H1 (cell line): ENCODE data around the gene C2orf76. TPM values are rescaled to one million over a fixed set of nuclear protein-coding genes. Genes with fewer than 3 reads are reported as not detected.

Source experiments
- CTCF ChIA-PET: fragments of 300-600 bp; sonication (Branson Sonifier 250); formaldehyde crosslinking; loops from one replicate; lab custom pipeline; 2021; ENCODE audit not compliant: partially characterized antibody; lab: Charles Lee
- POLR2A ChIA-PET: fragments of 300-600 bp; sonication (Branson Sonifier 250); formaldehyde crosslinking; loops from one replicate; lab custom pipeline; 2021; ENCODE audit warnings: inconsistent platforms; ENCODE audit not compliant: partially characterized antibody; lab: Charles Lee
- DNase-seq, 2 experiments: peaks; one replicate each; pipeline versions ENCODE4 v3.0.0 to v3.0.0-alpha.2; 2010 to 2022; ENCODE audit warnings: low spot score in 2 of 2, low read depth in 1 of 2, mixed read lengths in 1 of 2
- FAIRE-seq: peaks from 2 replicates; lab custom pipeline; 2011; peaks lifted over from hg19 to GRCh38; lab: Jason Lieb, UNC
- H2AFZ ChIP-seq: 2 replicates; pipeline ENCODE4 v1.8.1; 2012; ENCODE audit warnings: low read length, inconsistent platforms
- H2AK5ac ChIP-seq: 2 replicates; pipeline ENCODE4 v1.6.1; 2013; ENCODE audit warnings: low read depth, low read length
- H2BK120ac ChIP-seq: replicated peaks from 2 replicates; pipeline ENCODE3; 2013; ENCODE audit warnings: low read depth, low read length, inconsistent platforms
- H2BK12ac ChIP-seq: 2 replicates; pipeline ENCODE4 v1.6.1; 2013; ENCODE audit warnings: low read depth, low read length
- H2BK15ac ChIP-seq: 2 replicates; pipeline ENCODE4 v1.6.1; 2013; ENCODE audit warnings: low read length
- H2BK20ac ChIP-seq: 2 replicates; pipeline ENCODE4 v1.6.1; 2013; ENCODE audit warnings: low read length
- H2BK5ac ChIP-seq: 2 replicates; pipeline ENCODE4 v1.6.1; 2013; ENCODE audit warnings: low read depth, low read length
- H3K14ac ChIP-seq: 2 replicates; pipeline ENCODE4 v1.6.1; 2013; ENCODE audit warnings: inconsistent platforms; ENCODE audit not compliant: insufficient read length
- H3K18ac ChIP-seq: 2 replicates; pipeline ENCODE4 v1.6.1; 2013; ENCODE audit warnings: low read length; ENCODE audit errors: extremely low read depth
- H3K23ac ChIP-seq: 2 replicates; pipeline ENCODE4 v1.6.1; 2013; ENCODE audit warnings: inconsistent platforms; ENCODE audit not compliant: insufficient read length
- H3K23me2 ChIP-seq: 2 replicates; pipeline ENCODE4 v1.6.1; 2013; ENCODE audit warnings: low read depth, low read length
- H3K27ac ChIP-seq: 2 replicates; pipeline ENCODE4 v1.6.1; 2011; ENCODE audit warnings: low read depth, low read length, inconsistent platforms
- H3K27me3 ChIP-seq, 4 experiments: replicated peaks in 1 of 4; 1 replicate in 1 of 4; 2 replicates in 3 of 4; pipeline versions ENCODE4 v1.6.1 to v1.8.1; 2011 to 2013; ENCODE audit warnings: low read length in 3 of 4, mild to moderate bottlenecking in 3 of 4, inconsistent platforms in 2 of 4, mixed read lengths in 2 of 4, moderate library complexity in 1 of 4; ENCODE audit not compliant: control insufficient read depth in 3 of 4, insufficient read depth in 3 of 4; ENCODE audit errors: extremely low read depth in 1 of 4
- H3K36me3 ChIP-seq, 4 experiments: 2 replicates each; pipeline versions ENCODE4 v1.6.1 to v1.8.1; 2011 to 2013; ENCODE audit warnings: mild to moderate bottlenecking in 4 of 4, low read length in 3 of 4, moderate library complexity in 2 of 4, control low read depth in 1 of 4, inconsistent platforms in 1 of 4; ENCODE audit not compliant: insufficient read depth in 4 of 4, control insufficient read depth in 2 of 4
- H3K4ac ChIP-seq: replicated peaks from 2 replicates; pipeline ENCODE3; 2013; ENCODE audit warnings: low read length, low read depth, mixed read lengths, inconsistent platforms; ENCODE audit not compliant: insufficient read length
- H3K4me1 ChIP-seq, 4 experiments: replicated peaks in 1 of 4; 1 replicate in 1 of 4; 2 replicates in 3 of 4; pipeline versions ENCODE4 v1.6.1 to v1.8.1; 2011 to 2013; ENCODE audit warnings: low read length in 3 of 4, inconsistent platforms in 2 of 4, mixed read lengths in 1 of 4; ENCODE audit not compliant: insufficient read depth in 4 of 4, control insufficient read depth in 3 of 4
- H3K4me2 ChIP-seq, 2 experiments: 2 replicates each; pipeline versions ENCODE4 v1.6.1 to v1.8.1; 2011 to 2013; ENCODE audit warnings: low read depth in 2 of 2, low read length in 2 of 2, control low read depth in 1 of 2, inconsistent platforms in 1 of 2, mild to moderate bottlenecking in 1 of 2; ENCODE audit not compliant: insufficient read depth in 1 of 2
- H3K4me3 ChIP-seq, 4 experiments: fragments of 200-600, 300-600 bp in 1 of 4; sonication (generic), shearing (Covaris generic), sonication (Bioruptor Twin) in 1 of 4; 2 replicates each; pipeline versions ENCODE4 v1.5.1 to v1.8.1; 2011 to 2016; ENCODE audit warnings: low read length in 4 of 4, low read depth in 3 of 4, control low read depth in 2 of 4, inconsistent platforms in 2 of 4, mild to moderate bottlenecking in 2 of 4, mixed read lengths in 1 of 4, moderate library complexity in 1 of 4; ENCODE audit not compliant: insufficient read depth in 2 of 4; ENCODE audit errors: extremely low read depth in 1 of 4
- H3K56ac ChIP-seq: replicated peaks from 2 replicates; pipeline ENCODE3; 2013; ENCODE audit warnings: low read depth, mild to moderate bottlenecking, mixed read lengths, low read length, inconsistent platforms; ENCODE audit not compliant: insufficient read length
- H3K79me1 ChIP-seq: 2 replicates; pipeline ENCODE4 v1.6.1; 2013; ENCODE audit warnings: low read depth, low read length, control low read depth
- H3K79me2 ChIP-seq, 2 experiments: 2 replicates each; pipeline versions ENCODE4 v1.6.1 to v1.8.1; 2012 to 2013; ENCODE audit warnings: low read length in 2 of 2, mild to moderate bottlenecking in 2 of 2, inconsistent platforms in 1 of 2; ENCODE audit not compliant: insufficient read depth in 2 of 2, control insufficient read depth in 1 of 2
- H3K9ac ChIP-seq, 4 experiments: replicated peaks in 1 of 4; 1 replicate in 1 of 4; 2 replicates in 3 of 4; pipeline versions ENCODE4 v1.6.1 to v1.8.1; 2011 to 2013; ENCODE audit warnings: low read depth in 3 of 4, low read length in 3 of 4, control low read depth in 2 of 4, mild to moderate bottlenecking in 2 of 4, moderate library complexity in 2 of 4, inconsistent platforms in 1 of 4; ENCODE audit errors: extremely low read depth in 1 of 4
- H3K9me3 ChIP-seq, 2 experiments: 2 replicates each; pipeline versions ENCODE4 v1.6.1 to v1.8.1; 2012 to 2013; ENCODE audit warnings: mild to moderate bottlenecking in 2 of 2, moderate library complexity in 2 of 2, control low read depth in 1 of 2, inconsistent platforms in 1 of 2, low read depth in 1 of 2, low read length in 1 of 2, mixed read lengths in 1 of 2; ENCODE audit not compliant: insufficient read depth in 2 of 2
- H4K20me1 ChIP-seq, 2 experiments: replicated peaks in 1 of 2; 2 replicates each; pipeline versions ENCODE3 to v1.8.1; 2011 to 2013; ENCODE audit warnings: inconsistent platforms in 2 of 2, low read length in 2 of 2, mild to moderate bottlenecking in 1 of 2; ENCODE audit not compliant: insufficient read depth in 2 of 2, control insufficient read depth in 1 of 2
- H4K5ac ChIP-seq: 2 replicates; pipeline ENCODE4 v1.6.1; 2013; ENCODE audit warnings: low read length, low read depth, mixed read lengths, inconsistent platforms; ENCODE audit not compliant: insufficient read length
- H4K8ac ChIP-seq: 2 replicates; pipeline ENCODE4 v1.8.0; 2013; ENCODE audit warnings: mild to moderate bottlenecking, moderate library complexity, low read length, inconsistent platforms; ENCODE audit not compliant: insufficient read depth; ENCODE audit errors: extremely low read depth
- H4K91ac ChIP-seq: replicated peaks from 2 replicates; pipeline ENCODE3; 2013; ENCODE audit warnings: low read length, mixed read lengths, inconsistent platforms; ENCODE audit not compliant: insufficient read length
- ATF3 ChIP-seq: IDR thresholded peaks from 2 replicates; pipeline ENCODE4 v1.6.1; 2011; ENCODE audit warnings: low read depth, mild to moderate bottlenecking, low read length; ENCODE audit not compliant: insufficient read depth
- POLR2AphosphoS5 ChIP-seq: IDR thresholded peaks from 2 replicates; pipeline ENCODE4 v1.6.1; 2011; ENCODE audit warnings: low read depth, low read length
- WGBS, 2 experiments: shearing (Covaris generic) in 1 of 2; methylation state at CpG; one replicate each; pipeline versions ENCODE4 v1.1.6 to v1.1.7; 2013 to 2015; ENCODE audit warnings: low lambda C conversion rate in 2 of 2, mixed read lengths in 2 of 2, inconsistent platforms in 1 of 2, low coverage in 1 of 2, missing lambda C conversion rate in 1 of 2; ENCODE audit not compliant: insufficient replicate concordance in 2 of 2, insufficient coverage in 1 of 2, insufficient read length in 1 of 2; ENCODE audit errors: extremely low coverage in 1 of 2, missing lambda C conversion rate in 1 of 2; 5-methylcytosine and 5-hydroxymethylcytosine counted together
- polyA plus RNA-seq, 7 experiments: library from polyadenylated mRNA; depleted of rRNA in 3 of 7; stranded (reverse) in 5 of 7; unstranded in 2 of 7; fragments of >200 nt in 5 of 7; fragments of 200-250 nt in 2 of 7; gene quantifications; 1 replicate in 5 of 7; 2 replicates in 1 of 7; 4 replicates in 1 of 7; pipeline versions ENCODE4 v1.2.1 to v1.2.3, GENCODE V29; 2011 to 2013; ENCODE audit warnings: missing spikeins in 2 of 7, mixed read lengths in 2 of 7
- total RNA-seq: library from RNA; stranded (reverse); fragmentation: NEBNext Ultra II Directional; extraction: Animal tissue kit (Norgen Biotek cat#: 25700); gene quantifications from 2 replicates; pipeline ENCODE4 v1.2.1, GENCODE V29; 2021

The C2orf76 gene
- total and polyA plus RNA-seq, 2 of the 8 experiments (the other 6 are each of a cell fraction or from before 2014, with no cell fraction given) = 4.4 to 5.0 TPM

DNA sequence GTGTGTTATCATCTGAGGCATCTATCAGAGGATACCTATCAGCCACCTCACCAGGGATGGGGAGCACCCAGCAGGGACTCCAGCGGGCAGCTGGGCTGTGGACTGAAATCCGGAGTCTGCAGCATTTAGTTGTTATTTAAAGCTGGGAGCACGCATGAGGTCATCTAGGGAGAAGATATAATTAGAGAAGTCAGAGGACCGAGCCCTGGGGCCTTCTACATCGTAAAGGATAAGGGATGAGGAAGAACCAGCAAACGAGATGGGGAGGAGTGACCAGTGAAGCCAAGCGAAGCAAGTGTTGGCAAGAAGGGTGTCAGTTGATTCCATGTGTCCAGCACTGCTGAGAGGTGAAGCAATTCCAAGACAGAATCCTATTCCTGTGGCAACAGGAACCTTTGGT is 72.7 kb downstream of the C2orf76 start:
- Histone ChIP-seq H2BK120ac (no peak overlapping the region), H4K5ac (no peak overlapping the region), H3K4me1 (peaks cover 0 to 2% (median 0%) of the 10 kb centered on the region in 4 experiments; a peak in 2 of 7 replicates), H3K23me2 (no peaks in the 10 kb centered on the region), H3K27me3 (no peaks in the 10 kb centered on the region), H2AK5ac (no peak overlapping the region), H3K9ac (no peak overlapping the region), H3K79me1 (no peaks in the 10 kb centered on the region), H4K20me1 (no peaks in the 10 kb centered on the region), H3K79me2 (no peaks in the 10 kb centered on the region), H2BK5ac (no peak overlapping the region), H2BK15ac (no peak overlapping the region), H3K18ac (no peak overlapping the region), H3K23ac (no peak overlapping the region), H3K4ac (no peak overlapping the region), H3K4me2 (no peak overlapping the region), H2AFZ (no peak overlapping the region), H4K8ac (no peak overlapping the region), H3K4me3 (no peak overlapping the region), H4K91ac (no peak overlapping the region), H3K27ac (no peak overlapping the region), H3K14ac (no peak overlapping the region), H3K36me3 (no peaks in the 10 kb centered on the region), H2BK20ac (peak overlapping the region; percentile 55; the same call in 1 of the 2 replicates), H3K9me3 (no peaks in the 10 kb centered on the region), H2BK12ac (no peak overlapping the region), H3K56ac (no peak overlapping the region)
- ChIA-PET CTCF (interaction anchor here (1.0 to 1.4 kb wide), 4 partner anchors 15 to 289 kb away, joined by 3 read pairs; no protein-coding TSS in a partner anchor), POLR2A (no interaction called here)
- TF ChIP-seq POLR2AphosphoS5 = no peak
- TF ChIP-seq ATF3 = no peak
- 90% methylated on average over 7 of the region's 7 CpGs; no CpG with 5 or more reads in 1 of the 2 experiments for WGBS, 2 experiments
- FAIRE-seq (no peak), DNase-seq (no peak)
